Neural progenitor cell (in vitro differentiated cells): ENCODE results near the gene CXCL5. TPM values are rescaled to one million over a fixed set of nuclear protein-coding genes. Genes with fewer than 3 reads are reported as not detected.

Experiments used
- DNase-seq: peaks from one replicate; pipeline ENCODE4 v3.0.0-alpha.2; 2016; ENCODE audit warnings: low spot score
- H2AFZ ChIP-seq: fragments of 200-600 bp; sonication (generic); replicated peaks from 2 replicates; pipeline ENCODE4 v1.6.1; 2016; ENCODE audit warnings: antibody characterized with exemption
- H3F3A ChIP-seq: fragments of 200-600 bp; sonication (generic); 2 replicates; pipeline ENCODE4 v1.6.1; 2016; ENCODE audit warnings: antibody characterized with exemption, low read depth
- H3K27ac ChIP-seq: fragments of 200-600 bp; sonication (generic); 2 replicates; pipeline ENCODE4 v1.5.1; 2016; ENCODE audit warnings: mild to moderate bottlenecking
- H3K27me3 ChIP-seq: fragments of 200-600 bp; sonication (generic); 2 replicates; pipeline ENCODE4 v1.6.1; 2016; ENCODE audit warnings: mild to moderate bottlenecking, moderate library complexity
- H3K36me3 ChIP-seq: fragments of 200-600 bp; sonication (generic); 2 replicates; pipeline ENCODE4 v1.5.1; 2016
- H3K4me1 ChIP-seq: fragments of 200-600 bp; sonication (generic); 2 replicates; pipeline ENCODE4 v1.6.1; 2016; ENCODE audit warnings: mixed run types
- H3K4me2 ChIP-seq: fragments of 200-600 bp; sonication (generic); 2 replicates; pipeline ENCODE4 v1.6.1; 2016
- H3K4me3 ChIP-seq: fragments of 200-600 bp; sonication (generic); 2 replicates; pipeline ENCODE4 v1.5.1; 2016
- H3K79me2 ChIP-seq: fragments of 200-600 bp; sonication (generic); 2 replicates; pipeline ENCODE4 v1.6.1; 2016; ENCODE audit warnings: low read depth
- H3K9ac ChIP-seq: fragments of 200-600 bp; sonication (generic); 2 replicates; pipeline ENCODE4 v1.6.1; 2016
- H3K9me3 ChIP-seq: fragments of 200-600 bp; sonication (generic); 2 replicates; pipeline ENCODE4 v1.5.1; 2016; ENCODE audit warnings: low read depth
- H4K20me1 ChIP-seq: fragments of 200-600 bp; sonication (generic); 2 replicates; pipeline ENCODE4 v1.6.1; 2016; ENCODE audit warnings: low read depth
- H3K27ac Mint-ChIP-seq: 3 replicates; pipeline ENCODE4 v1.8.0; 2021; ENCODE audit warnings: mixed read lengths
- H3K27me3 Mint-ChIP-seq: 2 replicates; pipeline ENCODE4 v1.8.0; 2022; ENCODE audit warnings: low read depth, mild to moderate bottlenecking, inconsistent platforms, moderate library complexity, mixed read lengths; ENCODE audit not compliant: insufficient read depth
- H3K36me3 Mint-ChIP-seq: 3 replicates; pipeline ENCODE4 v1.8.0; 2021; ENCODE audit warnings: mixed read lengths
- H3K4me1 Mint-ChIP-seq: 3 replicates; pipeline ENCODE4 v1.8.0; 2021; ENCODE audit warnings: mixed read lengths
- H3K4me3 Mint-ChIP-seq: 3 replicates; pipeline ENCODE4 v1.8.0; 2021; ENCODE audit warnings: mild to moderate bottlenecking, moderate library complexity, mixed read lengths
- H3K9me3 Mint-ChIP-seq: 3 replicates; pipeline ENCODE4 v1.8.0; 2020; ENCODE audit warnings: mixed read lengths
- CTCF ChIP-seq: fragments of 200-600 bp; sonication (generic); IDR thresholded peaks from 2 replicates; pipeline ENCODE4 v1.5.1; 2017; ENCODE audit warnings: antibody characterized with exemption, mild to moderate bottlenecking
- EZH2 ChIP-seq: fragments of 200-600 bp; sonication (generic); IDR thresholded peaks from 2 replicates; pipeline ENCODE4 v1.6.1; 2017; ENCODE audit warnings: antibody characterized with exemption, mild to moderate bottlenecking, moderate library complexity
- EZH2phosphoT487 ChIP-seq: fragments of 200-600 bp; sonication (generic); IDR thresholded peaks from 2 replicates; pipeline ENCODE4 v1.6.1; 2017; ENCODE audit warnings: antibody characterized with exemption
- total RNA-seq: library from RNA; depleted of rRNA; stranded (reverse); fragments of >200 nt; gene quantifications from 2 replicates; pipeline ENCODE4 v1.2.3, GENCODE V29; 2015; ENCODE audit warnings: low replicate concordance

The CXCL5 gene
- total RNA-seq, 1 donor from 2014 or later = 0.15 TPM

- Mint-ChIP-seq H3K9me3 (peaks cover 13% of the 10 kb centered on the region), H3K36me3 (peaks cover 1% of the 10 kb centered on the region)
Observed at GRCh38 chr4:73970945-73971344, 27.5 kb downstream of the CXCL5 start.

DNA sequence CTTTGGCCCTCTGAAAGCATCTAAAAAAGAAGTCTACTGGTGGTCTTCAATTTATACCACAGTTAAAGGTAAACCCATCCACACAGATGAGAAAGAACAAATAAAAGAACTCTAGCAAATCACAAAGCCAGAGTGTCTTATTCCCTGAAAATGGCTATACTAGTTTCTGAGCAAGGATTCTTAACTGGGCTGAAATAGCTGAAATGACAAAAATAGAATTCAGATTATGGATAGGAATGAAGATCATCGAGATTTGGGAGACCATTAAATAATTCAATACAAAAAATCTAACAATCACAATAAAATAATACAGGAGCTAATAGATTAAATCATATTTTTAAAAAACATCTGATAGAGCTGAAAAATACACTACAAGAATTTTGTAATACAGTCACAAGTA lies 28.5 kb downstream of the CXCL5 start:
- TF ChIP-seq CTCF (no peak), EZH2phosphoT487 (no peak), EZH2 (no peak)
- Histone ChIP-seq H4K20me1 (no peaks in the 10 kb centered on the region), H3K4me3 (no peak overlapping the region), H3K27me3 (no peaks in the 10 kb centered on the region), H2AFZ (no peak overlapping the region), H3F3A (no peaks in the 10 kb centered on the region), H3K79me2 (no peaks in the 10 kb centered on the region), H3K4me2 (no peak overlapping the region), H3K9ac (no peak overlapping the region), H3K36me3 (no peaks in the 10 kb centered on the region), H3K4me1 (no peaks in the 10 kb centered on the region), H3K27ac (no peak overlapping the region), H3K9me3 (no peaks in the 10 kb centered on the region)
- no peak for DNase-seq
- Mint-ChIP-seq H3K4me1 (no peaks in the 10 kb centered on the region), H3K4me3 (no peak overlapping the region), H3K27ac (no peak overlapping the region), H3K9me3 (peaks cover 13% of the 10 kb centered on the region), H3K36me3 (peaks cover 1% of the 10 kb centered on the region), H3K27me3 (peaks cover 2% of the 10 kb centered on the region)

More at GRCh38 chr4:73970945-73971344, 27.5 kb downstream of the CXCL5 start:
- no peak overlapping the region for H3K27ac Mint-ChIP-seq
- Histone ChIP-seq H3K9ac (no peak overlapping the region), H3K4me2 (no peak overlapping the region), H3K4me3 (no peak overlapping the region), H3F3A (no peaks in the 10 kb centered on the region), H3K36me3 (no peaks in the 10 kb centered on the region), H3K9me3 (no peaks in the 10 kb centered on the region), H3K4me1 (no peaks in the 10 kb centered on the region), H2AFZ (no peak overlapping the region), H3K27ac (no peak overlapping the region), H3K27me3 (no peaks in the 10 kb centered on the region), H3K79me2 (no peaks in the 10 kb centered on the region), H4K20me1 (no peaks in the 10 kb centered on the region)
- TF ChIP-seq EZH2phosphoT487 = no peak
- no peak for TF ChIP-seq EZH2
- TF ChIP-seq CTCF = no peak
- H3K4me1 Mint-ChIP-seq = no peaks in the 10 kb centered on the region
- no peak for DNase-seq
- peaks cover 2% of the 10 kb centered on the region for H3K27me3 Mint-ChIP-seq
- H3K4me3 Mint-ChIP-seq = no peak overlapping the region

DNA sequence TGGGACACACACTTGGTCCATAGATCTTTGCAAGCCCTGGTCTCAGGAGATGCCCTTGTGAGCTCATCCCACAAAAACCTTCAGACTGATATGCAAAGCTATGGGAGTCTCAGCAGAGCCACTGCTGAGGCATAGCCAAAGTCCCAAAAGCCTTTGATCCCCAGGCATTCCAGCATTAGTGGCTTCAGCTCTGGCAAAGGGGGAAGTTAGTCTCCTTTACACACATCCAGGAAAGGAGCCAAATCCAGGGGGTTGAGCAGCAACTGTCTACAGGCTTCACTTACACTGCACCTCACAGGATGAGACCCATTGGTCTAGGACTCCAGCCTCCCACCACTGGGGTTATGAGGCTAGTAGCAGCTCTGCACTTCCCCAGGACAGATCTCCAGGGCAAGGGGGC lies 30.6 kb downstream of the CXCL5 start:
- Mint-ChIP-seq H3K9me3 (peaks cover 17% of the 10 kb centered on the region), H3K36me3 (peaks cover 1% of the 10 kb centered on the region), H3K27ac (no peak overlapping the region), H3K4me3 (no peak overlapping the region), H3K4me1 (no peaks in the 10 kb centered on the region), H3K27me3 (peaks cover 2% of the 10 kb centered on the region)
- no peaks in the 10 kb centered on the region for H3K4me1 ChIP-seq
- no peak for DNase-seq
- H3K79me2 ChIP-seq = no peaks in the 10 kb centered on the region
- no peaks in the 10 kb centered on the region for H4K20me1 ChIP-seq
- H2AFZ ChIP-seq = no peak overlapping the region
- no peaks in the 10 kb centered on the region for H3K27me3 ChIP-seq
- H3K4me2 ChIP-seq = no peak overlapping the region
- H3K4me3 ChIP-seq = no peak overlapping the region
- H3F3A ChIP-seq = no peaks in the 10 kb centered on the region
- no peak for TF ChIP-seq EZH2phosphoT487
- TF ChIP-seq EZH2 = no peak
- H3K27ac ChIP-seq = no peak overlapping the region
- no peaks in the 10 kb centered on the region for H3K9me3 ChIP-seq
- H3K36me3 ChIP-seq = no peaks in the 10 kb centered on the region
- no peak overlapping the region for H3K9ac ChIP-seq

DNA sequence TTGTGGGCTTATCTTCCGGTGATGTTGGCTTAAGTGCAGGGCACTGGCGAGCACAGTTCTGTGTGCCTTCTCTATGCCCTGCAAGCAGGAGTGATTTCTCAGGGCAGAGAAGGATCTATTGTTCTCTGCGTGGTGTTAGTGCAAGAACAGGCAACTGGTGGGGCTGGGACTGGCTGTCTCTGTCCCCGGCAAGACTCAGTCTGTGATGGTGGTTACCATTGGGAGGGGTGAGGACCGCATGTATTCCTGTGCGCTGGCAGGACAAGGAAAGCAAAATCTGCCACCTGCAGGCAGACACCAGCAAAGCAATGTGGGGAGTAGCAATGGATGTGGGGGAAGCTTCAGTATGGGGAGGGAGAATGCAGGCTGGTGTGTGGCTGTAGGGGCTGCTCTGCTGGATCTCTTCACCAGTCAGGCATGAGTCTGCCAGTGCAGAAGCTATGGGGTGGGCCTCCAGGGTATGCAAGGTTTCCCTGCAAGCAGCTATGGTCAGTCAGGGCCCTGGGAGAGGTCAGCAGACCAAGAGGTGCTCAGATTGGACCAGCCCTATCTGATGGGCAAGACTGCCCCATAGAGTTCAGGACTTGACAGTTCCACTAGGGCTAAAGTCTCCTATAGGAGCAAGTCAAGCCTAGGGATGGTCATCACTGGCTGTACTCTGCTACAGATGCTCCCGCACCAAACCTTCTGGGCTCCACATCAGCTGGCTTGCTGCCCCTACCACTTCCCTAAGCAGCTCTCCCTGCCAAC lies 33.4 kb downstream of the CXCL5 start:
- H4K20me1 ChIP-seq = no peaks in the 10 kb centered on the region
- no peaks in the 10 kb centered on the region for H3K4me1 Mint-ChIP-seq
- H3K27ac Mint-ChIP-seq = no peak overlapping the region
- TF ChIP-seq EZH2phosphoT487 (no peak), EZH2 (no peak), CTCF (peak; percentile 65)
- no peaks in the 10 kb centered on the region for H3F3A ChIP-seq
- H3K79me2 ChIP-seq = no peaks in the 10 kb centered on the region
- no peak overlapping the region for H3K4me3 Mint-ChIP-seq
- H3K9ac ChIP-seq = no peak overlapping the region
- H3K27ac ChIP-seq = no peak overlapping the region
- peak; percentile 71 for DNase-seq
- no peaks in the 10 kb centered on the region for H3K4me1 ChIP-seq
- peak overlapping the region; percentile 78 for H2AFZ ChIP-seq
- no peaks in the 10 kb centered on the region for H3K27me3 ChIP-seq
- H3K27me3 Mint-ChIP-seq = peaks cover 8% of the 10 kb centered on the region
- H3K9me3 ChIP-seq = peaks cover 5% of the 10 kb centered on the region
- H3K4me2 ChIP-seq = no peak overlapping the region
- H3K36me3 ChIP-seq = no peaks in the 10 kb centered on the region
- H3K9me3 Mint-ChIP-seq = peaks cover 22% of the 10 kb centered on the region
- H3K4me3 ChIP-seq = no peak overlapping the region
- no peaks in the 10 kb centered on the region for H3K36me3 Mint-ChIP-seq
